DMS53 (cell line): ENCODE results near the gene ALG13.
"Not testable (repeated sequence)": the region's sequence is repeated elsewhere in the genome, so short reads cannot be mapped to it uniquely, and the experiment has no call there.

Experiments used
- DNase-seq: peaks from one replicate; lab custom pipeline; 2025; lab: John Stamatoyannopoulos, UW

The ALG13 gene

DNA sequence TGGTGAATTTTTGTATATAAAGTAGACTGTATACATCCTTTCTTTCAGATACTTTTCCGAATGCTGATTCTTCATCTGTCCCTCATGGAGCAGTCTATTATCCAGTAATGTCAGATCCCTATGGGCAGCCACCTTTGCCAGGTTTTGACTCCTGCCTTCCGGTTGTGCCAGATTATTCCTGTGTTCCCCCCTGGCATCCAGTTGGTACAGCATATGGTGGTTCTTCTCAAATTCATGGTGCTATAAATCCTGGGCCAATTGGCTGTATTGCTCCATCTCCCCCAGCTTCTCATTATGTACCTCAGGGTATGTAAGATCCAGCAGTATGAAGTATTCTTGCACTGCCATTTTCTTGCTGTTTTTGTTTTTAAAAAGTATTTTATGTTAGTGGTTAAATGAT lies 78.7 kb downstream of the ALG13 start:
- no peak for DNase-seq

DNA sequence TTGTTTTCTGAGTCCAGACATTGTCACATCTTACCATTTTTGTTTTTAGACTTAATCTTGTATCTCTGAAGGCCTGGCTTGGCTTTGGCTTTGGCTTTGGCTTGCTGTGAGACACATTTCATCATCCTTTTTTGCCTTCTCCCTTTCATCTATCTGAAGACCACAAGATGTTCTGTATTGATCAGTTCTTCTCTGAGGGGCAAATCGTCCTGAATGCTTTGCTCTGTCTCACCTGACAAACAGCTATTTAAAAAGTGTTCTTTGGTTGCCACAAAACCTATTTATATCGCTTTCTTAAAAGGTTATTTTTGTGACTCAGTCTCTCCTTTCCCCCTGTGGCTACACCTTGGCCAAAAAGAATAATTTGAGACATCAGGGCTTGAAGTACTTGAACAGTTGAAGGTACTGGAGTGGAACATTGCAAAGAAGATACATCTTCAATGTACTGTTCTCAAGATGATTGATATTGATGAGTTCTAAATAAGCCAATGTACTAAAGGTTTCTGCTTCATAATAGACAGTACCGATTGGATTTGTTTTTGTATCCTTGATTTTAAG lies 80.7 kb downstream of the ALG13 start:
- no peak for DNase-seq

DNA sequence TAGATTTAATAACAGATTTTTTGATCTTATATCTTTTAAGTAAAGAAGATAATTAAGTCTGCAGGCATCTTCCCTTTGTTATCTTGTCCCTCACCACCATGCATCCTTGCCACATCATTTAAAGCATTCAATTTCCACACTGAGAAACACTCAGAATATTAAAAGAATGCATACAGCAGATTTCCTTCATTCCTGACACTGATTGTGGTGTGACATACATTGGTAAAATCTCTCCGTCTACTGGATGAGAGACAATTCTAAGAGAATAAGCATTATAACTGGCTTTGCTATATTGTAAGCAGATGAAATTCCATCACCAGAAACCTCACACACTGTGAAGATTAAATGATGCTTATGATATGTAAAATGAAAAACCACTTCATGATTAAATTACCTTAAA lies 97.6 kb downstream of the ALG13 start:
- DNase-seq: no peak

DNA sequence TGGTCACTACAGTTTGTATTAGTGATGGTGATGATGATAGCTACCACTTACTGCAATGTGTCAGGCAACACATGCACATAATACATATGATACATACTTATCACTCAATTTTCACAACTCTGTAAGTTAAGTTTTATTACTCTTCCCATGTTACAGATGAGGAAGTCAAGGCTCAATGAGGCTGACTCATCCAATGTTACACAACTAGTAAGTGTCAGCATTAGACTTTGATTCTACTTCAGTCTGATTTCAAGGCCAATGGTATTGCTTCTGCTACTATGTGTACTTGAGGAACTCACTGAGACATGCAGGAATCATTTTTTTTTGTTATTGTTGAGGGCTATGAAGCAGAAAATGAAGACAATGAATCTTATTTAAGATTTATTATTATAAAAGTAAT lies 98.6 kb downstream of the ALG13 start:
- DNase-seq: peak; percentile 3

DNA sequence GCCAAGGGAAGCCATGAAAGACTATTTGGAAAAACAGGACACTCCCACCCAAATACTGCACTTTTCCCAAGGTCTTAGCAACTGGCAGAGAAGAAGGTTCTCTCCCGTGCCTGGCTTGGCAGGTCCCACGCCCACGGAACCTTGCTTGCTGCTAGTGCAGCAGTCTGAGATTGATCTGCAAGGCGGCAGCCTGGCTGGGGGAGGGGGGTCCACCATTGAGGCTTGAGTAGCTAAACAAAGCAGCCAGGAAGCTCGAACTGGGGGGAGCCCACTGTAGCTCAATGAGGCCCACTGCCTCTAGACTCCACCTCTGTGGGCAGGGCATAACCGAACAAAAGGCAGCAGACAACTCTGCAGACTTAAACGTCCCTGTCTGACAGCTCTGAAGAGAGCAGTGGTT lies 103.7 kb downstream of the ALG13 start:
- DNase-seq: no peak

DNA sequence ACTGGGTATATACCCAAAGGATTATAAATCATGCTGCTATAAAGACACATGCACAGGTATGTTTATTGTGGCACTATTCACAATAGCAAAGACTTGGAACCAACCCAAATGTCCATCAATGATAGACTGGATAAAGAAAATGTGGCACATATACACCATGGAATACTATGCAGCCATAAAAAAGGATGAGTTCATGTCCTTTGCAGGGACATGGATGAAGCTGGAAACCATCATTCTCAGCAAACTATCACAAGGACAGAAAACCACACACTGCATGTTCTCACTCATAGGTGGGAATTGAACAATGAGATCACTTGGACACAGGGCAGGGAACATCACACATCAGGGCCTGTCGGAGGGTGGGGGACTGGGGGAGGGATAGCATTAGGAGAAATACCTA lies 109.1 kb downstream of the ALG13 start:
- DNase-seq: not testable (repeated sequence)
